ENCODE data around the gene PATJ. TPM values are rescaled to one million over a fixed set of nuclear protein-coding genes. Genes with fewer than 3 reads are reported as not detected.

The PATJ gene
- total RNA-seq, 1 experiment from 2014 or later: 57.9 TPM

DNA sequence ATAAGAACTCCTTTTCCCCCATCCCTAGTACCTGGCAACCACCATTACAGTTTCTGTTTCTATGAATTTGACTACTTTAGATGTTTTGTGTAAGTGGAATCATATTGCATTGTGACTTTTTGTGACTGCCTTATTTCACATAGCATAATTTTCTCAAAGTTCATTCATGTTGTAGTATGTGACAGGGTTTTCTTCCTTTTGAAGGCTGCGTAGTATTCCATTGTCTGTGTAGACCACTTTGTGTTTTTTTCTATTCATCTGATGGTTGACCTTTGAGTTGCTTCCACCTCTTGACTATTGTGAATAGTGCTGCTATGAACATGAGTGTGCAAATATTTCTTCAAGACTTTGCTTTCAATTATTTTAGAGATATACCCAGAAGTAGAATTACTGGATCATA, 226.6 kb downstream of the PATJ start:
- Mint-ChIP-seq H3K27ac (no peak overlapping the region), H3K36me3 (peaks cover 8% of the 10 kb centered on the region), H3K4me1 (peaks cover 8% of the 10 kb centered on the region), H3K27me3 (ENCODE audit: low read depth) (no peaks in the 10 kb centered on the region), H3K9me3 (peaks cover 12% of the 10 kb centered on the region), H3K4me3 (no peak overlapping the region)
- DNase-seq (ENCODE audit: low spot score) (no peak), ATAC-seq (no peak)
- ChIA-PET CTCF (no interaction called here), POLR2A (no interaction called here)
- TF ChIP-seq IRF2 (CRISPR knock-in tag; IDR thresholded peaks at IDR 0.05; ENCODE audit: borderline replicate concordance, low read depth): no peak
- TF ChIP-seq ZNF423 (CRISPR knock-in tag; IDR thresholded peaks at IDR 0.05): no peak
- TF ChIP-seq GTF2I (CRISPR knock-in tag; conservative IDR thresholded peaks at IDR 0.05): no peak
- no peak for TF ChIP-seq ATF3 (CRISPR knock-in tag; conservative IDR thresholded peaks at IDR 0.05)
- TF ChIP-seq, protein P1, sequence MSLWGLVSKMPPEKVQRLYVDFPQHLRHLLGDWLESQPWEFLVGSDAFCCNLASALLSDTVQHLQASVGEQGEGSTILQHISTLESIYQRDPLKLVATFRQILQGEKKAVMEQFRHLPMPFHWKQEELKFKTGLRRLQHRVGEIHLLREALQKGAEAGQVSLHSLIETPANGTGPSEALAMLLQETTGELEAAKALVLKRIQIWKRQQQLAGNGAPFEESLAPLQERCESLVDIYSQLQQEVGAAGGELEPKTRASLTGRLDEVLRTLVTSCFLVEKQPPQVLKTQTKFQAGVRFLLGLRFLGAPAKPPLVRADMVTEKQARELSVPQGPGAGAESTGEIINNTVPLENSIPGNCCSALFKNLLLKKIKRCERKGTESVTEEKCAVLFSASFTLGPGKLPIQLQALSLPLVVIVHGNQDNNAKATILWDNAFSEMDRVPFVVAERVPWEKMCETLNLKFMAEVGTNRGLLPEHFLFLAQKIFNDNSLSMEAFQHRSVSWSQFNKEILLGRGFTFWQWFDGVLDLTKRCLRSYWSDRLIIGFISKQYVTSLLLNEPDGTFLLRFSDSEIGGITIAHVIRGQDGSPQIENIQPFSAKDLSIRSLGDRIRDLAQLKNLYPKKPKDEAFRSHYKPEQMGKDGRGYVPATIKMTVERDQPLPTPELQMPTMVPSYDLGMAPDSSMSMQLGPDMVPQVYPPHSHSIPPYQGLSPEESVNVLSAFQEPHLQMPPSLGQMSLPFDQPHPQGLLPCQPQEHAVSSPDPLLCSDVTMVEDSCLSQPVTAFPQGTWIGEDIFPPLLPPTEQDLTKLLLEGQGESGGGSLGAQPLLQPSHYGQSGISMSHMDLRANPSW (CRISPR knock-in tag; conservative IDR thresholded peaks at IDR 0.05; ENCODE audit: low read depth): no peak
- TF ChIP-seq TEAD4 (CRISPR knock-in tag; IDR thresholded peaks at IDR 0.05): no peak
- TF ChIP-seq ZSCAN18 (CRISPR knock-in tag; IDR thresholded peaks at IDR 0.05): no peak
- no peak for TF ChIP-seq OVOL2 (CRISPR knock-in tag; IDR thresholded peaks at IDR 0.05; ENCODE audit: borderline replicate concordance)
- no peak for TF ChIP-seq CREM (CRISPR knock-in tag; IDR thresholded peaks at IDR 0.05)
- TF ChIP-seq SMAD3 (CRISPR knock-in tag; IDR thresholded peaks at IDR 0.05; ENCODE audit: borderline replicate concordance): no peak
- TF ChIP-seq ZNF512 (CRISPR knock-in tag; IDR thresholded peaks at IDR 0.05; ENCODE audit: borderline replicate concordance): no peak
- TF ChIP-seq ESRRA (CRISPR knock-in tag; IDR thresholded peaks at IDR 0.05; ENCODE audit: borderline replicate concordance): no peak
- TF ChIP-seq, protein P2, sequence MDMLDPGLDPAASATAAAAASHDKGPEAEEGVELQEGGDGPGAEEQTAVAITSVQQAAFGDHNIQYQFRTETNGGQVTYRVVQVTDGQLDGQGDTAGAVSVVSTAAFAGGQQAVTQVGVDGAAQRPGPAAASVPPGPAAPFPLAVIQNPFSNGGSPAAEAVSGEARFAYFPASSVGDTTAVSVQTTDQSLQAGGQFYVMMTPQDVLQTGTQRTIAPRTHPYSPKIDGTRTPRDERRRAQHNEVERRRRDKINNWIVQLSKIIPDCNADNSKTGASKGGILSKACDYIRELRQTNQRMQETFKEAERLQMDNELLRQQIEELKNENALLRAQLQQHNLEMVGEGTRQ (CRISPR knock-in tag; IDR thresholded peaks at IDR 0.05): no peak
- TF ChIP-seq TEAD1 (CRISPR knock-in tag; IDR thresholded peaks at IDR 0.05): no peak
- no peak for TF ChIP-seq EMX1 (CRISPR knock-in tag; IDR thresholded peaks at IDR 0.05)
- no peak for TF ChIP-seq NR1H2 (CRISPR knock-in tag; IDR thresholded peaks at IDR 0.05)
- TF ChIP-seq, protein P3, sequence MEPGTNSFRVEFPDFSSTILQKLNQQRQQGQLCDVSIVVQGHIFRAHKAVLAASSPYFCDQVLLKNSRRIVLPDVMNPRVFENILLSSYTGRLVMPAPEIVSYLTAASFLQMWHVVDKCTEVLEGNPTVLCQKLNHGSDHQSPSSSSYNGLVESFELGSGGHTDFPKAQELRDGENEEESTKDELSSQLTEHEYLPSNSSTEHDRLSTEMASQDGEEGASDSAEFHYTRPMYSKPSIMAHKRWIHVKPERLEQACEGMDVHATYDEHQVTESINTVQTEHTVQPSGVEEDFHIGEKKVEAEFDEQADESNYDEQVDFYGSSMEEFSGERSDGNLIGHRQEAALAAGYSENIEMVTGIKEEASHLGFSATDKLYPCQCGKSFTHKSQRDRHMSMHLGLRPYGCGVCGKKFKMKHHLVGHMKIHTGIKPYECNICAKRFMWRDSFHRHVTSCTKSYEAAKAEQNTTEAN (CRISPR knock-in tag; IDR thresholded peaks at IDR 0.05): no peak
- TF ChIP-seq KAT7 (CRISPR knock-in tag; IDR thresholded peaks at IDR 0.05; ENCODE audit: borderline replicate concordance): no peak

Data from WTC11 (cell line).